PC-3 (cell line): Measurements from ENCODE around the gene ZMPSTE24.
"Not testable (repeated sequence)": the region's sequence is repeated elsewhere in the genome, so short reads cannot be mapped to it uniquely, and the experiment has no call there.

ENCODE experiments used
- CTCF ChIP-seq: fragments of 300-600 bp; sonication (generic); conservative IDR thresholded peaks from 2 replicates; pipeline ENCODE4 v1.5.1; 2017; ENCODE audit warnings: antibody characterized with exemption, low read depth, mild to moderate bottlenecking, low read length
- EZH2 ChIP-seq: fragments of 300-600 bp; sonication (generic); IDR thresholded peaks from one replicate; pipeline ENCODE4 v1.6.1; 2017; ENCODE audit warnings: antibody characterized with exemption, mild to moderate bottlenecking, low read length; ENCODE audit not compliant: unreplicated experiment
- EZH2phosphoT487 ChIP-seq: fragments of 300-600 bp; sonication (generic); IDR thresholded peaks from 2 replicates; pipeline ENCODE4 v1.6.1; 2018; ENCODE audit warnings: mild to moderate bottlenecking, antibody characterized with exemption, low read length, borderline replicate concordance

GRCh38 chr1:40221471-40221905 is 36.5 kb upstream of the ZMPSTE24 start:
- TF ChIP-seq CTCF, EZH2phosphoT487, EZH2: not testable (repeated sequence)
